Measurements from ENCODE around the gene CDC26. TPM values are rescaled to one million over a fixed set of nuclear protein-coding genes. Genes with fewer than 3 reads are reported as not detected.

Gene CDC26
- total RNA-seq, 2 experiments from 2014 or later, result 29.9 to 39.9 TPM

GRCh38 chr9:113223963-113224362 is 51.4 kb downstream of the CDC26 start:
- TF ChIP-seq EZH2phosphoT487 (IDR thresholded peaks at IDR 0.05; ENCODE audit: borderline replicate concordance, low read depth, low read length) (no peak), CTCF (conservative IDR thresholded peaks at IDR 0.05; ENCODE audit: low read length) (no peak)
- no peak overlapping the region for H2AFZ ChIP-seq (ENCODE audit: low read length)
- H3K27ac ChIP-seq (ENCODE audit: low read depth, low read length, poor library complexity, severe bottlenecking), result no peak overlapping the region
- H3K9me2 ChIP-seq (ENCODE audit: insufficient read depth, low read length), result no peaks in the 10 kb centered on the region
- no peaks in the 10 kb centered on the region for H3K9me3 ChIP-seq (ENCODE audit: low read length)
- no peak overlapping the region for H3K4me3 ChIP-seq (ENCODE audit: low read depth, low read length, poor library complexity, severe bottlenecking)
- no peak for DNase-seq (ENCODE audit: low spot score)
- no TSS peak for BruUV-seq (replicated peaks)
- peaks cover 9% of the 10 kb centered on the region; the same call in 1 of the 2 replicates for H4K20me1 ChIP-seq (ENCODE audit: insufficient read depth, low read length)
- ChIA-PET POLR2A (no interaction called here), CTCF (ENCODE audit: unreplicated experiment) (no interaction called here)
- H3K36me3 ChIP-seq (ENCODE audit: insufficient read depth, low read length), result no peaks in the 10 kb centered on the region; the same call in 1 of the 2 replicates
- H3K4me1 ChIP-seq (ENCODE audit: insufficient read depth, low read length, poor library complexity, severe bottlenecking), result peaks cover 24% of the 10 kb centered on the region
- peak overlapping the region; percentile 100 for H3K4me2 ChIP-seq (ENCODE audit: low read length)
- H3K79me2 ChIP-seq (ENCODE audit: insufficient read depth, low read depth, low read length), result peaks cover 32% of the 10 kb centered on the region
- intact Hi-C loops (cut with micrococcal nuclease; ENCODE audit: unreplicated experiment), result no loop called here

- H3K4me1 ChIP-seq (ENCODE audit: insufficient read depth, low read length, poor library complexity, severe bottlenecking), result peaks cover 37% of the 10 kb centered on the region
- H3K27ac ChIP-seq (ENCODE audit: low read depth, low read length, poor library complexity, severe bottlenecking), result no peak overlapping the region
- H3K4me3 ChIP-seq (ENCODE audit: low read depth, low read length, poor library complexity, severe bottlenecking), result peak overlapping the region; percentile 92
- BruUV-seq (replicated peaks), result no TSS peak
- intact Hi-C loops (cut with micrococcal nuclease; ENCODE audit: unreplicated experiment), result no loop called here
- peaks cover 47% of the 10 kb centered on the region for H3K79me2 ChIP-seq (ENCODE audit: insufficient read depth, low read depth, low read length)
- no peaks in the 10 kb centered on the region for H3K9me2 ChIP-seq (ENCODE audit: insufficient read depth, low read length)
- TF ChIP-seq EZH2phosphoT487 (IDR thresholded peaks at IDR 0.05; ENCODE audit: borderline replicate concordance, low read depth, low read length) (no peak), CTCF (conservative IDR thresholded peaks at IDR 0.05; ENCODE audit: low read length) (no peak)
- H4K20me1 ChIP-seq (ENCODE audit: insufficient read depth, low read length), result peaks cover 15% of the 10 kb centered on the region; the same call in 1 of the 2 replicates
- no peaks in the 10 kb centered on the region for H3K9me3 ChIP-seq (ENCODE audit: low read length)
- peak overlapping the region; percentile 100 for H3K4me2 ChIP-seq (ENCODE audit: low read length)
- DNase-seq (ENCODE audit: low spot score), result no peak
- ChIA-PET POLR2A (interaction anchor here (0.5 to 4.6 kb wide), 10 partner anchors 9 to 1747 kb away, joined by 3 to 31 read pairs (median 5); partner anchors contain the start of genes CDC26 and PRPF4), CTCF (ENCODE audit: unreplicated experiment) (interaction anchor here (0.6 to 1.7 kb wide), 4 partner anchors 10 to 842 kb away, joined by 3 to 4 read pairs (median 3); partner anchors contain the start of gene HSDL2)
- peak overlapping the region; percentile 93; the same call in 1 of the 2 replicates for H2AFZ ChIP-seq (ENCODE audit: low read length)
- H3K36me3 ChIP-seq (ENCODE audit: insufficient read depth, low read length), result peaks cover 11% of the 10 kb centered on the region
These were observed 52.9 kb downstream of the CDC26 start for GRCh38 chr9:113222482-113222841.

GRCh38 chr9:113221800-113222481 is 53.4 kb downstream of the CDC26 start:
- ChIA-PET CTCF (ENCODE audit: unreplicated experiment) (interaction anchor here (0.6 to 1.7 kb wide), 6 partner anchors 11 to 842 kb away, joined by 3 to 4 read pairs (median 3); partner anchors contain the start of gene HSDL2), POLR2A (interaction anchor here (0.5 to 4.6 kb wide), 9 partner anchors 9 to 1746 kb away, joined by 3 to 31 read pairs (median 6); partner anchors contain the start of genes CDC26 and PRPF4)
- Histone ChIP-seq H3K4me3 (ENCODE audit: low read depth, low read length, poor library complexity, severe bottlenecking) (peak overlapping the region; percentile 92), H3K4me1 (ENCODE audit: insufficient read depth, low read length, poor library complexity, severe bottlenecking) (peaks cover 37% of the 10 kb centered on the region), H3K9me3 (ENCODE audit: low read length) (no peaks in the 10 kb centered on the region), H3K79me2 (ENCODE audit: insufficient read depth, low read depth, low read length) (peaks cover 52% of the 10 kb centered on the region), H4K20me1 (ENCODE audit: insufficient read depth, low read length) (peaks cover 15% of the 10 kb centered on the region; the same call in 1 of the 2 replicates), H3K4me2 (ENCODE audit: low read length) (peak overlapping the region; percentile 100), H2AFZ (ENCODE audit: low read length) (peak overlapping the region; percentile 93), H3K27ac (ENCODE audit: low read depth, low read length, poor library complexity, severe bottlenecking) (no peak overlapping the region), H3K36me3 (ENCODE audit: insufficient read depth, low read length) (peaks cover 15% of the 10 kb centered on the region), H3K9me2 (ENCODE audit: insufficient read depth, low read length) (no peaks in the 10 kb centered on the region)
- DNase-seq (ENCODE audit: low spot score), result peak; percentile 14
- TF ChIP-seq EZH2phosphoT487 (IDR thresholded peaks at IDR 0.05; ENCODE audit: borderline replicate concordance, low read depth, low read length) (no peak), CTCF (conservative IDR thresholded peaks at IDR 0.05; ENCODE audit: low read length) (no peak)
- BruUV-seq (replicated peaks), result TSS peak; percentile 79
- intact Hi-C loops (cut with micrococcal nuclease; ENCODE audit: unreplicated experiment), result loop anchor here (1.0 to 2.0 kb wide), 3 partner anchors 53 to 357 kb away; partner anchors contain the start of genes C9orf43, CDC26, POLE3 and PRPF4

Measured in OCI-LY7 (cell line).